ENCODE data around the gene PRIMA1. TPM values are rescaled to one million over a fixed set of nuclear protein-coding genes. Genes with fewer than 3 reads are reported as not detected.

Gene PRIMA1
- total and polyA plus RNA-seq, 10 of the 15 experiments (the other 5 are each of a cell fraction or from before 2014, with no cell fraction given), result not detected

- Histone ChIP-seq H3K36me3 (ENCODE audit: control insufficient read depth in 2 of 2, insufficient read depth in 2 of 2, low read length in 1 of 2) (no peaks in the 10 kb centered on the region), H3K4me1 (ENCODE audit: control insufficient read depth, insufficient read depth, low read length) (no peaks in the 10 kb centered on the region), H2AFZ (ENCODE audit: control insufficient read depth, low read depth, low read length) (no peak overlapping the region), H3K4me2 (ENCODE audit: control insufficient read depth, insufficient read depth) (no peak overlapping the region), H3K27me3 (replicated peaks in 1 of 2; ENCODE audit: control insufficient read depth in 2 of 2, insufficient read depth in 2 of 2, low read length in 1 of 2) (peaks cover 0 to 2% of the 10 kb centered on the region in 2 experiments; a peak in 3 of 4 replicates), H3K4me3 (no peak overlapping the region), H3K9me3 (replicated peaks; ENCODE audit: control insufficient read depth, insufficient read depth, low read length) (no peaks in the 10 kb centered on the region), H4K20me1 (ENCODE audit: control insufficient read depth, insufficient read depth) (no peaks in the 10 kb centered on the region), H3K9ac (ENCODE audit: control insufficient read depth, insufficient read depth, low read length) (no peak overlapping the region), H3K27ac (ENCODE audit: control insufficient read depth, insufficient read depth) (no peak overlapping the region), H3K79me2 (ENCODE audit: control insufficient read depth, insufficient read depth, low read length) (no peaks in the 10 kb centered on the region)
- no TSS peak for BruUV-seq (replicated peaks)
- ChIA-PET POLR2A (no interaction called here), RAD21 (ENCODE audit: unreplicated experiment) (no interaction called here), CTCF (interaction anchor here (0.7 kb wide), 1 partner anchor 361 kb away, joined by 3 read pairs; no protein-coding TSS in a partner anchor), SMC1A (ENCODE audit: uncharacterized antibody, unreplicated experiment) (no interaction called here)
- WGBS (ENCODE audit: insufficient coverage, insufficient replicate concordance, low lambda C conversion rate, missing lambda C conversion rate), result 5% methylated on average over 3 of the region's 3 CpGs
- no peak for ATAC-seq
- FAIRE-seq, result no peak
- intact Hi-C loops (cut with micrococcal nuclease; ENCODE audit: unreplicated experiment), result no loop called here
- TF ChIP-seq USF1 (IDR thresholded peaks at IDR 0.05; ENCODE audit: borderline replicate concordance, extremely low read length, insufficient read depth, low read depth, low read length), result peak; percentile 46
- no peak for TF ChIP-seq TAF1 (IDR thresholded peaks at IDR 0.05; ENCODE audit: borderline replicate concordance, low read depth, low read length)
- no peak for TF ChIP-seq KDM1A (IDR thresholded peaks at IDR 0.05; ENCODE audit: borderline replicate concordance)
- DNase-seq (ENCODE audit: low read depth, low spot score), result no peak
- in situ Hi-C loops (cut with MboI), result no loop called here
These were observed 12.5 kb downstream of the PRIMA1 start for GRCh38 chr14:93775744-93776143.

GRCh38 chr14:93775158-93775557 lies 13.1 kb downstream of the PRIMA1 start:
- no peak for ATAC-seq
- SMC1A ChIA-PET (ENCODE audit: uncharacterized antibody, unreplicated experiment), result no interaction called here
- intact Hi-C loops (cut with micrococcal nuclease; ENCODE audit: unreplicated experiment) (no loop called here), in situ Hi-C loops (cut with MboI) (no loop called here)
- no peak overlapping the region for H3K4me2 ChIP-seq (ENCODE audit: control insufficient read depth, insufficient read depth)
- no peak overlapping the region for H3K9ac ChIP-seq (ENCODE audit: control insufficient read depth, insufficient read depth, low read length)
- no peak overlapping the region for H3K27ac ChIP-seq (ENCODE audit: control insufficient read depth, insufficient read depth)
- 14% methylated on average over 2 of the region's 2 CpGs for WGBS (ENCODE audit: insufficient coverage, insufficient replicate concordance, low lambda C conversion rate, missing lambda C conversion rate)
- peaks cover 0 to 2% of the 10 kb centered on the region in 2 experiments; a peak in 3 of 4 replicates for H3K27me3 ChIP-seq (replicated peaks in 1 of 2; ENCODE audit: control insufficient read depth in 2 of 2, insufficient read depth in 2 of 2, low read length in 1 of 2)
- H3K4me3 ChIP-seq, result no peak overlapping the region
- no peak for DNase-seq (ENCODE audit: low read depth, low spot score)
- H3K79me2 ChIP-seq (ENCODE audit: control insufficient read depth, insufficient read depth, low read length), result no peaks in the 10 kb centered on the region
- no peaks in the 10 kb centered on the region for H3K4me1 ChIP-seq (ENCODE audit: control insufficient read depth, insufficient read depth, low read length)
- H3K36me3 ChIP-seq (ENCODE audit: control insufficient read depth in 2 of 2, insufficient read depth in 2 of 2, low read length in 1 of 2), result no peaks in the 10 kb centered on the region
- no peak overlapping the region for H2AFZ ChIP-seq (ENCODE audit: control insufficient read depth, low read depth, low read length)
- no peaks in the 10 kb centered on the region for H3K9me3 ChIP-seq (replicated peaks; ENCODE audit: control insufficient read depth, insufficient read depth, low read length)
- POLR2A ChIA-PET, result no interaction called here
- CTCF ChIA-PET, result no interaction called here
- no peak for FAIRE-seq
- RAD21 ChIA-PET (ENCODE audit: unreplicated experiment), result no interaction called here
- BruUV-seq (replicated peaks), result no TSS peak
- H4K20me1 ChIP-seq (ENCODE audit: control insufficient read depth, insufficient read depth), result no peaks in the 10 kb centered on the region
- TF ChIP-seq HDGF (IDR thresholded peaks at IDR 0.05) (no peak), SIX5 (IDR thresholded peaks at IDR 0.05; ENCODE audit: low read depth, low read length, severe bottlenecking) (no peak), TCF12 (IDR thresholded peaks at IDR 0.05; ENCODE audit: low read depth, low read length) (no peak), GABPA (IDR thresholded peaks at IDR 0.05; ENCODE audit: low read depth) (no peak), ATF7 (IDR thresholded peaks at IDR 0.05; ENCODE audit: low read depth) (no peak), ZNF24 (IDR thresholded peaks at IDR 0.05) (no peak), NBN (IDR thresholded peaks at IDR 0.05) (no peak), PBX3 (IDR thresholded peaks at IDR 0.05; ENCODE audit: insufficient replicate concordance, low read depth, low read length) (no peak), NFIC (IDR thresholded peaks at IDR 0.05; ENCODE audit: low read depth, low read length) (no peak), FOXK2 (IDR thresholded peaks at IDR 0.05) (no peak), ZBTB11 (CRISPR knock-in tag; IDR thresholded peaks at IDR 0.05) (no peak)

Data from GM12878 (cell line).